HG03064 (cell line): ENCODE results near the gene BRD3.

Source experiments
- ATAC-seq: cut with Tn5 transposase; IDR thresholded peaks from one replicate; pipeline ENCODE4 v1.9.1; 2021; ENCODE audit warnings: low read depth; ENCODE audit not compliant: unreplicated experiment

The BRD3 gene

GRCh38 chr9:134026581-134026980, 41.2 kb downstream of the BRD3 start:
- ATAC-seq = no peak

GRCh38 chr9:134025606-134026541, 42.0 kb downstream of the BRD3 start:
- peak; percentile 41 for ATAC-seq

DNA sequence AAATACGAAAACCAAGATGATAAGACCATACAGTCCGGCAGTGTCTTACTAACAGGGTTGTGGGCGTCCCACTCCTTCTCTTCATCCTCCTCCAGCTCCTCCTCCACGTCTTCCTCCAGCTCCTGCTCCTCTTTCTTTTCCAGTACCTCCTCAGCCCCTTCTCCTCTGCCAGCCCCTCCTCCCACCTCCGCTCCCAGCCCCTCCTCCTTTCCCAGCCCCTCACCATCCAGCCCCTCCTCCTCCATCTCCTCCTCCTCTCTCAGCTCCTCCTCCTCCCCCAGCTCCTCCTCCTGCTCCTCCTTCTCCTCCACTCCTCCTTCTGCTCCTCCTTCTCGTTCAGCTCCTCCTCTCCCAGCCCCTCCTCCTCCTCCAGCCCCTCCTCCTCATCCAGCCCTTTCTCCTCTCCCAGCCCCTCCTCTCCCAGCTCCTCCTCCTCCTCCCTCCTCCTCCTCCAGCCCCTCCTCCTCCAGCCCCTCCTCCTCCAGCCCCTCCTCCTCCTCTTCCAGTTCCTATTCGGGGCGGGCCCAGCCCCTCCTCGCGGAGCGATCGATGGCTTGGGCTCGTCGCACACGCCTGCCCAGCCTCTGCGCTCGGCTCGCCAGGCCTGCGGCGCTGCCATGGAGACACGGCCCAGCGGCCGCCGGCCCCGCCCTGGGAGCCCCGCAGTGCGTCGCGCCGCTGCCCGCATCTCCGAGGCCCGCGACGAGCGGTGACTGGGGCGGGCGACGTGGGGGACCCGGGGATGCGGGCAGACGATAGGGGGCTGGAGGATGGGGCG, 42.8 kb downstream of the BRD3 start, which contains the start of gene BRD3OS:
TSS of gene BRD3OS (plus strand) at position 654 of the 778 bp plus-strand sequence. CDS start 1,267 bp downstream, outside the sequence.
- peak; percentile 82 for ATAC-seq

DNA sequence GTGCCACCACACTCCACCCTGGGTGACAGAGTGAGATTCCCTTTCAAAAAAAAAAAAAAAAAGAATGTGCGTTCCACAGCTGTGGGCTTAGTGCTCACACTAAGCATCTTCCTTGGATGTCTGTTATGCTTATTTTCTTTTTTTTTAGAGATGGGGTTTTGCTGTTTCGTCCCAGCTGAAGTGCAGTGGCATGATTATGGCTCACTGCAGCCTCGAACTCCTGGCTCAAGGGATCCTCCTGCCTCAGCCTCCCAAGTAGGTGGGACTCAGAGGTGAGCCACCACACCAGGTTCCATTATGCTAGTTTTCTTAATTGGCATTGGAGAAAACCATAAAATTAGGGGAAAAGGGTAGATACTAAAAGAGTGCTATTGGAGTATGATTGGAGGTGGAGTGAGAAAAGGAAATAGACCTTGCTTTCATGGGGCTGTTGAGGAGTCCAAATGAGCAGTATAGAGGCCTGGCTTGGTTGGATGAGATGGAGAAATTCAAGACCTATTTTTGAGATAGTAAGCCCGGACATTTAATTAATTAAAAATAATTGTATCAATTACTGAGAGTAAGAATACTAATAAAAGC, 43.5 kb downstream of the BRD3 start:
- no peak for ATAC-seq

DNA sequence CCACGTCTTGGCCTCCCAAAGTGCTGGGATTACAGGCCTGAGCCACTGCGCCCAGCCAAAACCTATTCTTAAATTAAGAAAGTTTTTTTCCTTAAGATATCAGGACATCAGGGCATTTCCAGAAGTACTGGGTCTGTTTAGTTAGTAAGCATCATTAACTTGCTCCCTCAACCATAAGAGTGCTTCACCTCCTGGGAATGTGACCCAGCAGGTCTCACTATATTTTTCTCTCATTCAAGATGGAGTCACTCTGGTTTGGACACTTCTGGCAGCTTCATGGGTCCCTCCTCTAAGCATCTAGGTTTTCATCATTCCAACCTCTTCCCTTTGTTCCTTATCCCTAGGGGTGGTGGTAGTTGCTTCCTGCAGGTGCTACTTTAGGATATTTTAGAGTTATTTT, 52.9 kb downstream of the BRD3 start:
- ATAC-seq = no peak

GRCh38 chr9:134011401-134011800, 56.4 kb downstream of the BRD3 start:
- ATAC-seq = no peak

GRCh38 chr9:134010310-134011173, 57.3 kb downstream of the BRD3 start:
- ATAC-seq = no peak

DNA sequence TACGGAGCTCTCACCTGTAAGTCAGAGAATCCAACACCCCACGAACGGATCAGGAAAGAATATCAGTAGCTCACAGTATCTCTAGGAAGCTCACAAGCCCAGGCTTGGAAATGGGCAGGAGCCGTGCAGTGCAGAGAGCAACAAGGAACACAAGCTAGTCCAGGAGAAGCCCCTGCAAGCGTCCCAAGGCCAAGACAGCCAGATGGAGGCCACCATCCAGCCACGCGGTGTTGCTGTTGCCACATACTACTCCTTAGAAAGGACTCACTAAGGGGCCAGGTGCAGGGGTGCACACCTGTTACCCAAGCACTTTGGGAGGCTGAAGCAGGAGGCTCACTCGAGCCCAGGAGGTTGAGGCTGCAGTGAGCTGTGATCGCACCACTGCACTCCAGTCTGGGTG, 60.3 kb downstream of the BRD3 start:
- no peak for ATAC-seq

GRCh38 chr9:134007150-134007549, 60.7 kb downstream of the BRD3 start:
- no peak for ATAC-seq

DNA sequence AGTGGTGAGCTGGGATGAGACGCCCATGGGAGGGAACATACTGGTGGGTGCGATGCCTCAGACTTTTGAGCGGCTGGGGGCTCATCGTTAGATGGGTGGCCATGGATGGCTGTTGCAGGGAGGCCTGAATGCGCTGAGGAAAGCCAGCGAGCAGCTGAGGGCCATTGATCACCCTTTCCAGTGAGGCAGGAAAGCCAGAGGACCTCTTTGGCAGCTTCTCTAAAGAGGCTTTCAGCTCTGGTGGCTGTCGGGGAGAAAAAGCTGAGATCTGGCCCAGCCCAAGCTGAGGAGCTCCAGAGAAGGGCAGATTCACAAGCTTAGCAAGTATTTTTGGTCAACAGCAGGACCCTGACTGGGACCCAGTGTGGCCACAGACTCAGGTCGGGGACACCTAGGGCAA, 62.4 kb downstream of the BRD3 start:
- ATAC-seq = no peak

DNA sequence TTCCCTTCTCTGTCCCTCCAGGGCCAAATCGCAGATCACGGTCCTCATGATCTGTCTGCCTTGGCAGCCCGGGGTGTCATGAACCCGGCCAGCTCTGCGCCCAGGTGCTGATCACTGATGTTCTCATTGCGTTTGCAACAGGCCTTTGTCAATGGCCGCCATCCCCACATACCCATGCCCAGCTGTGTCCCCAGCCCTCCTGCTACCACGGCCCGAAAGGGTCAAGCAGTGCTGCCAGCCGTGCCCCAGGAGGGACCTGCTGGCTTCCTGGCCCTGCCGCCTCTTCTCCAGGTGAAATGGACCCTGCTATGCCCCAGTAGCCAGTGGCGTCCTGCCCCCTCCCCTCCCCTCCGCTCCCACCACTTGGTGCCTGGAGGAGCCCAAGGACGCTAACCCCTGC, 62.9 kb downstream of the BRD3 start:
- ATAC-seq = no peak

DNA sequence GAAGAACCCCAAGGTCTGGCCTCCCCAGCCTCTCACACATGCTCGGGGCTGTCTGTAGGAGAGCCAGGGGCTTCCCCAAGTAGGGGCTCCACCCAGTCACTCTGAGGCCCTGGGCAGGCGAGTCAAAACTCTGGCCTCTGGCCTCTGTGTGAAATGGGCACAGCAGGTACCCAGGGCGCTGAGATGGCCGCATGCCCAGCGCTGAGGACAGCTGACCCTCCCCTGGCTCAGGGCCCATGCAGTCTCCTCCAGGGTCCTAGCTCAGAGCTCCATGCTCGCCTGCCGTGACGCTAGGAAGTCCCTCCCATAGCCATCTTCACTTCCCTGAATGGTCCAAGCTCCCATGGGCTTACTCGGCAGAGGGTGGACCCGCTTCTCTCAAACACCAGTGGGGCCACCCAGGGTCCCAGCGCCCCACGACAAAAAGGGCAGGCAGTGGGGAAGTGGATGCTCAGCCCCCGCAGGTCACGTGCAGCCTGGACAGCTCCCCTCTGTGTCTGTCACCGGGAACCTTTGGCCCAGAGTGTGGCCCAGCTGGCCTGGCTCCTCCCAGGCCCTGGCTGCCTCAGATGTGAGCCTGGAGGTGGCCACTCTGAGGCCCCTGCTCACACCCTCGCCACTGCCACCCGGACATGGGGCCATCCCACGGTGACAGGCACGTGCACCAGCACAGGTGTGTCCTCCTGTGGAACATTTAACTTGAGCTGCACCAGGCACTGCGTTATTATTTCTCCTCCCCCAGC, 63.5 kb downstream of the BRD3 start:
- ATAC-seq = no peak

- ATAC-seq = no peak
Measured at GRCh38 chr9:134003237-134003636, 64.6 kb downstream of the BRD3 start.

DNA sequence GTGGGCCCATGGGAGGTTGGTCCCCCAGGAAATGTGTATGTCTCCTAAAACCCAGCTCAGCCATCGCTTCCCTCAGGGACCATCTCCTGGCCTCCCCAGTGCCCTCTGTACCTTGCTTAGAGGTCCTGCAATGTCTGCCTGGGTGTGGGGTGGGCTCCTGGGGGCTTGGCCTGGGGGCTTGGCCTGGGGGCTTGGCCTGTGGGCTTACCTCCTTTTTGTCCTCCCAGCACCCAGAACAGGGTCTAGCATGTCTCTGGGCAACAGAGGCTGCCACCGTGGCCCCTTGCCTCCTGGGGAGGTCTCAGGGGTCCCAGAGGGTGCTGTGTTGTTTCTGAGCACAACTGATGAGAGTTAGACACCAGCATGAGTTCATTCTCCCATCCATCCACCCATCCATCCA, 65.0 kb downstream of the BRD3 start:
- ATAC-seq = no peak

GRCh38 chr9:133999851-134000265, 68.0 kb downstream of the BRD3 start:
- ATAC-seq = no peak

DNA sequence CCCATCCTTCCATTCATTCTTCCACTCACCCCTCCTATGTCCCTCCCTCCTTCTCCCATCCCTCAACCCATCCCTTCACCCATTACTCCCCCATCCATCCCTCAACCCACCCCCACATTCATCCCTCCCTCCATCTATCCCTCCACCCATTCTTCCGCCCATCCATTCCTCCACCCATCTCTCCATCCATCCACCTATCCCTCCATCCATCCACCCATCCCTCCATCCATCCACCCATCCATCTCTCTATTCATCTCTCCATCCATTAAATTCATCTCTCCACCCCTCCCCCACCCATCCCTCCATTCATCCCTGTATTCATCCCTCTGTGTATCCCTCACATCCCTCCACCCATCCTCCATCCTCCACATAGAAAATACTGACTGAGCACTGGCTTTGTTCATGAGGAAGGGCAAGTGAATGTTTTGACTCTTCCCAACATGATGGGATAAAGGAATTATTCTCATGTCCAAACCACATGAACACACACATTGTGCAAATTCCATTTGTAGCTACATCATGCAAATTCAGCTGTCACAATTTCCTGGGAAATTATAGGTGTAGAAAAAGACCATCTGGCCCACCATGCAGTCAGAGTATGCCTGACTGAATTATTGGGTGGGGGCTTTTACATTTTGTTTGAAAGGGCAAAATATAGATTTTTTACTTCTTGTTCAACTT, 68.8 kb downstream of the BRD3 start:
- ATAC-seq = no peak

DNA sequence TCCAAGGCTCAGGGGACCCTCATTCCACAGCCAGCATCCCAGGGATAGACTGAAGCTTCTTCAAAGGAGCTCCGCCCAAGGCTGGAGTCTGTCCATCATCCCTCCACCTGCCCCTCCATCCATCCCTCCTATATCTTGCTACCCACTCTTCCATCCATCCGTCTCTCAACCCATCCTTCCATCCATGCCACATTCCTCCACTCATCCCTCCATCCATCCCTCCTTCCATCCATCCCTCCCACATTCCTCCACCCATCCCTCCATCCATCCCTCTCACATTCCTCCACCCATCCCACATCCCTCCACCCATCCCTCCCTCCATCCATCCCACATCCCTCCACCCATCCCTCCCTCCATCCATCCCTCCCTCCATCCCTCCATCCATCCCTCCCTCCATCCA, 70.2 kb downstream of the BRD3 start:
- ATAC-seq = no peak

DNA sequence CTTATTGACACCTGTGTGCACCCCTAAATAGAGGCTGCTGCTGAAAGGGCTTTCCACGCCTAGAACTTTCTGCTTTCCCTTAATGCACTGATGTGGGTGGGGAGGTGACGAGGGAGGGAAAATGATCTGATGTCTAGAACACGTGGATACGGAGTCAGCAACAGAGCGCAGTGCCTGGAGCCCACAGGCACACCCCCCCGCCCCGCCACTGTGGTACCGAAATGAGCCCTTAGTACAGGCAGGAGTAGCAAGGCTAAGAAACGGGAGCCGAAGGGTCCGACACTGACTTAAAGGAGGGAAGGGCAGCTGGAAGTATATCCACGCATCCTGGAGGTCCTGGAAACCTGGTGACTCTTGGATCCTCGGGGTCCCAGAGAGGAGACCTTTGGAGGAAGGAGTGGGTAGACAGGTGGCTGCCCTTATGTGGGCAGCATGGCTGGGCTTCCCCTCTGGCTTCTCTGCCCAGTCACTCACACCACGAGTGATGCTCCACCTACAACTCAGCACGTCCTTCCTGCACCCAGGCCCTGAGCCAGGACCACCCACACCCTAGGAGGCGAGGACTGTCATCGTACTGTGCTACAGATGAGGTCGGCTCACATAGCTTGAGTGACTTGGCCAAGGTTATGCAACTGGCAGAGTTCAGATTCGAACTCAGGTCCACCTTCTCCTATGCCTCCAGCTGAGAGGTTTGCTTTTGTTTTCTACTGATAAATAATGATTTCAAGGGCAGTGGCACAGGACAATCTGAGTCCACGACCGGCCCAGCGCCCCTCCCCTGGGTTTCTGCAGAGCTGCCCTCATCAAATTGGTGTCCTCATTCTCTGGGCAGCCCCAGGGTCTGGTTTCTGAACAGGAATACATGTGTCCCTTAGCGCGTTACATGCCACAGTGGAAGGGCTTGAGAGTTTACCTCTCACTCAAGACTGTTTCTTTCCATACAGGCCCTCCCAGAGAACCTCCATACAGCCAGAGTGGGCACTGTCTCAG, 71.0 kb downstream of the BRD3 start:
- no peak for ATAC-seq
